GM23338 (cell line): ENCODE results near the gene TMEM45A. TPM values are rescaled to one million over a fixed set of nuclear protein-coding genes. Genes with fewer than 3 reads are reported as not detected.

Experiments
- ATAC-seq: fragments of 200-7000 bp; cut with Tn5 transposase; 3 replicates; pipeline ENCODE4 v1.9.1; 2020
- DNase-seq: peaks from one replicate; pipeline ENCODE4 v3.0.0-alpha.2; 2015; ENCODE audit warnings: low spot score
- H2AFZ ChIP-seq: fragments of 200-600 bp; sonication (generic); 2 replicates; pipeline ENCODE4 v1.8.0; 2016; ENCODE audit warnings: antibody characterized with exemption, mild to moderate bottlenecking, moderate library complexity
- H3F3A ChIP-seq: fragments of 200-600 bp; sonication (generic); replicated peaks from 2 replicates; pipeline ENCODE4 v1.8.0; 2017; ENCODE audit warnings: antibody characterized with exemption, mixed run types, low read depth
- H3K27ac ChIP-seq: fragments of 200-600 bp; sonication (generic); 2 replicates; pipeline ENCODE4 v1.6.1; 2016; ENCODE audit warnings: low read depth
- H3K27me3 ChIP-seq: fragments of 200-600 bp; sonication (generic); 2 replicates; pipeline ENCODE4 v1.8.0; 2016; ENCODE audit warnings: mild to moderate bottlenecking, mixed run types, moderate library complexity; ENCODE audit not compliant: insufficient read depth
- H3K36me3 ChIP-seq: fragments of 200-600 bp; sonication (generic); 2 replicates; pipeline ENCODE4 v1.8.0; 2016; ENCODE audit warnings: mild to moderate bottlenecking; ENCODE audit not compliant: insufficient read depth
- H3K4me1 ChIP-seq: fragments of 200-600 bp; sonication (generic); 2 replicates; pipeline ENCODE4 v1.8.0; 2016; ENCODE audit warnings: mild to moderate bottlenecking, moderate library complexity; ENCODE audit not compliant: insufficient read depth
- H3K4me2 ChIP-seq: fragments of 200-600 bp; sonication (generic); 2 replicates; pipeline ENCODE4 v1.7.1; 2017; ENCODE audit warnings: mixed run types
- H3K4me3 ChIP-seq: fragments of 200-600 bp; sonication (generic); 2 replicates; pipeline ENCODE4 v1.6.1; 2016; ENCODE audit warnings: mixed run types
- H3K79me2 ChIP-seq: fragments of 200-600 bp; sonication (generic); replicated peaks from 2 replicates; pipeline ENCODE4 v1.8.0; 2017; ENCODE audit warnings: mild to moderate bottlenecking; ENCODE audit not compliant: insufficient read depth
- H3K9me2 ChIP-seq: fragments of 200-600 bp; sonication (generic); 2 replicates; pipeline ENCODE4 v1.8.0; 2017; ENCODE audit not compliant: insufficient read depth
- H4K20me1 ChIP-seq: fragments of 200-600 bp; sonication (generic); replicated peaks from 2 replicates; pipeline ENCODE4 v1.8.0; 2017; ENCODE audit warnings: mild to moderate bottlenecking; ENCODE audit not compliant: insufficient read depth
- H3K27ac Mint-ChIP-seq: 2 replicates; pipeline ENCODE4 v1.8.0; 2020; ENCODE audit warnings: inconsistent platforms, mild to moderate bottlenecking, moderate library complexity, mixed read lengths
- H3K27me3 Mint-ChIP-seq: 3 replicates; pipeline ENCODE4 v1.8.0; 2022; ENCODE audit warnings: low read depth, mild to moderate bottlenecking, moderate library complexity, mixed read lengths, inconsistent platforms; ENCODE audit not compliant: insufficient read depth, poor library complexity
- H3K36me3 Mint-ChIP-seq: 3 replicates; pipeline ENCODE4 v1.8.0; 2021; ENCODE audit warnings: low read depth, mild to moderate bottlenecking, inconsistent platforms, moderate library complexity, mixed read lengths
- H3K4me1 Mint-ChIP-seq: 3 replicates; pipeline ENCODE4 v1.8.0; 2020; ENCODE audit warnings: mild to moderate bottlenecking, inconsistent platforms, mixed read lengths
- H3K4me3 Mint-ChIP-seq: 3 replicates; pipeline ENCODE4 v1.8.0; 2021; ENCODE audit warnings: moderate library complexity, mild to moderate bottlenecking, inconsistent platforms, mixed read lengths
- H3K9me3 Mint-ChIP-seq: 3 replicates; pipeline ENCODE4 v1.8.0; 2020; ENCODE audit warnings: moderate library complexity, mild to moderate bottlenecking, inconsistent platforms, mixed read lengths
- CTCF ChIP-seq, 2 experiments: fragments of 200-600 bp in 1 of 2; sonication (generic) in 1 of 2; conservative IDR thresholded peaks; 2 replicates each; pipeline versions ENCODE4 v1.5.1 to v1.6.1; 2016 to 2017; ENCODE audit warnings: antibody characterized with exemption in 2 of 2, low read depth in 2 of 2, mild to moderate bottlenecking in 2 of 2, moderate library complexity in 1 of 2
- ZNF462 ChIP-seq: fragments of 250-450 bp; sonication (Bioruptor Pico); IDR thresholded peaks from 2 replicates; pipeline ENCODE4 v1.5.0; 2020; ENCODE audit warnings: mild to moderate bottlenecking, moderate library complexity
- polyA plus RNA-seq: library from polyadenylated mRNA; unstranded; fragments of >200 nt; fragmentation: Nextera tagmentation; extraction: Ambion mirVana; gene quantifications from 2 replicates; pipeline ENCODE4 v1.2.1, GENCODE V29; 2016
- total RNA-seq: library from RNA; depleted of rRNA; stranded (reverse); fragments of >200 nt; shearing (Covaris generic); gene quantifications from 2 replicates; pipeline ENCODE4 v1.2.3, GENCODE V29; 2014

The TMEM45A gene
- total and polyA plus RNA-seq, 2 experiments from 2014 or later: 6.5 to 12.7 TPM

- H3K27ac Mint-ChIP-seq: no peak overlapping the region
- TF ChIP-seq ZNF462 (CRISPR knock-in tag) (no peak), CTCF (conservative IDR thresholded peaks at IDR 0.05; ENCODE audit: low read depth in 2 of 2) (0 out of 4 replicates have a peak, but pooled peaks of 1 of the 2 experiments have one; percentile 1)
- ATAC-seq (no peak), DNase-seq (no peak)
- 0 out of 2 replicates have a peak, but pooled peaks cover 6% of the 10 kb centered on the region for H3K9me2 ChIP-seq
- no peaks in the 10 kb centered on the region for H3K27me3 ChIP-seq
- H3K4me3 Mint-ChIP-seq: no peak overlapping the region
- no peaks in the 10 kb centered on the region for H3K36me3 ChIP-seq
- H3K36me3 Mint-ChIP-seq: no peaks in the 10 kb centered on the region
- peaks cover 8% of the 10 kb centered on the region; the same call in 1 of the 2 replicates for H3K4me1 ChIP-seq
- no peaks in the 10 kb centered on the region; the same call in 2 of the 3 replicates for H3K9me3 Mint-ChIP-seq
- H3K4me2 ChIP-seq: no peak overlapping the region
- H3K4me1 Mint-ChIP-seq: peaks cover 24% of the 10 kb centered on the region
- H3K4me3 ChIP-seq: no peak overlapping the region
- H3K79me2 ChIP-seq: no peaks in the 10 kb centered on the region
- H3K27me3 Mint-ChIP-seq: peaks cover 4% of the 10 kb centered on the region
- no peak overlapping the region for H2AFZ ChIP-seq
- no peaks in the 10 kb centered on the region for H4K20me1 ChIP-seq
- no peaks in the 10 kb centered on the region for H3F3A ChIP-seq
- H3K27ac ChIP-seq: no peak overlapping the region
These were observed 114.6 kb downstream of the TMEM45A start for GRCh38 chr3:100606894-100607512.
